Adrenal gland (tissue), 12 donors: ENCODE measurements around the gene CMTR1. TPM values are rescaled to one million over a fixed set of nuclear protein-coding genes. Genes with fewer than 3 reads are reported as not detected.

Experiments used
- DNase-seq, 7 donors: peaks; one replicate each; pipeline ENCODE4 v3.0.0-alpha.2; 2019 to 2020
- H3K27ac ChIP-seq, 5 donors: fragments of 200-600 bp; sonication (generic) in 4 of 5; 1 replicate in 3 of 5; 2 replicates in 2 of 5; pipeline versions ENCODE4 v1.5.1 to v1.8.0; 2016 to 2020; ENCODE audit warnings: mild to moderate bottlenecking in 1 of 5
- H3K27me3 ChIP-seq: fragments of 200-600 bp; 2 replicates; pipeline ENCODE4 v1.8.0; 2021
- H3K36me3 ChIP-seq, 2 donors: fragments of 200-600 bp; replicated peaks in 1 of 2; 1 replicate in 1 of 2; 2 replicates in 1 of 2; pipeline versions ENCODE4 v1.5.1 to v1.8.0; 2018 to 2022
- H3K4me1 ChIP-seq, 2 donors: fragments of 200-600 bp; replicated peaks in 1 of 2; 1 replicate in 1 of 2; 2 replicates in 1 of 2; pipeline versions ENCODE4 v1.5.1 to v1.8.0; 2018 to 2021
- H3K4me3 ChIP-seq, 4 donors: fragments of 200-600 bp; sonication (generic) in 3 of 4; one replicate each; pipeline ENCODE4 v1.5.1; 2016 to 2018
- H3K9me3 ChIP-seq, 3 donors: fragments of 200-600 bp; sonication (generic) in 1 of 3; replicated peaks in 1 of 3; 1 replicate in 2 of 3; 2 replicates in 1 of 3; pipeline versions ENCODE4 v1.5.1 to v1.8.0; 2016 to 2021
- POLR2A ChIP-seq, 2 donors: fragments of 450-650 bp; IDR thresholded peaks; one replicate each; pipeline ENCODE4 v1.6.1; 2017; ENCODE audit warnings: antibody characterized with exemption in 2 of 2, mild to moderate bottlenecking in 2 of 2, moderate library complexity in 1 of 2
- WGBS, 4 donors: extraction: QIAGEN DNeasy Blood & Tissue Kit in 2 of 4; methylation state at CpG; one replicate each; pipeline versions ENCODE4 v1.1.5 to v1.1.7; 2013 to 2017; 5-methylcytosine and 5-hydroxymethylcytosine counted together
- intact Hi-C, 2 donors: fragments of 100-400 bp; cut with DNase I; formaldehyde crosslinking; loops; one replicate each; pipeline versions ENCODE4 v1.14.1 to v1.15.0; 2022 to 2023
- polyA plus RNA-seq, 3 donors: library from polyadenylated mRNA; stranded (reverse); fragments of 200-250 nt in 2 of 3; fragments of 350-450 nt in 1 of 3; fragmentation: Illumina TruSeq in 1 of 3; extraction: RNeasy Lipid Tissue Mini Kit (QIAGEN cat#74804) in 1 of 3; gene quantifications; one replicate each; pipeline ENCODE4 v1.2.3, GENCODE V29; 2013 to 2014
- total RNA-seq, 9 donors: library from RNA; depleted of rRNA in 4 of 9; stranded (reverse); fragments of >200 nt in 4 of 9; fragments of 120-200 nt in 1 of 9; fragmentation: NEBNext Ultra II Directional in 1 of 9; extraction: Animal tissue kit (Norgen Biotek cat#: 25700) in 1 of 9; gene quantifications; one replicate each; pipeline versions ENCODE4 v1.1.0 to v1.2.4, GENCODE V29; 2013 to 2023
- TF ChIP-seq, protein P1 (sequence below), 6 experiments: fragments of 450-650 bp in 4 of 6; fragments of 200-600 bp in 2 of 6; sonication (generic) in 1 of 6; IDR thresholded peaks; 1 replicate in 5 of 6; 2 replicates in 1 of 6; pipeline versions ENCODE4 v1.5.1 to v1.8.0; 2016 to 2021; ENCODE audit warnings: antibody characterized with exemption in 6 of 6, mild to moderate bottlenecking in 2 of 6, moderate library complexity in 1 of 6
- donor health status: healthy with polysubstance abuse.
- donor health status: Bipolar disorder and iron deficiency.
- donor health status: DM: yes; HTN: yes; CAD: no.
- donor health status: DM: no; HTN: no; CAD: no.
- donor health status: DM: no; HTN: no; CAD: no.
- donor health status: DM: yes; HTN: yes; CAD: no.

Gene CMTR1
- total and polyA plus RNA-seq, 12 donors: 21.0 to 48.1 (median 31.9) TPM

DNA sequence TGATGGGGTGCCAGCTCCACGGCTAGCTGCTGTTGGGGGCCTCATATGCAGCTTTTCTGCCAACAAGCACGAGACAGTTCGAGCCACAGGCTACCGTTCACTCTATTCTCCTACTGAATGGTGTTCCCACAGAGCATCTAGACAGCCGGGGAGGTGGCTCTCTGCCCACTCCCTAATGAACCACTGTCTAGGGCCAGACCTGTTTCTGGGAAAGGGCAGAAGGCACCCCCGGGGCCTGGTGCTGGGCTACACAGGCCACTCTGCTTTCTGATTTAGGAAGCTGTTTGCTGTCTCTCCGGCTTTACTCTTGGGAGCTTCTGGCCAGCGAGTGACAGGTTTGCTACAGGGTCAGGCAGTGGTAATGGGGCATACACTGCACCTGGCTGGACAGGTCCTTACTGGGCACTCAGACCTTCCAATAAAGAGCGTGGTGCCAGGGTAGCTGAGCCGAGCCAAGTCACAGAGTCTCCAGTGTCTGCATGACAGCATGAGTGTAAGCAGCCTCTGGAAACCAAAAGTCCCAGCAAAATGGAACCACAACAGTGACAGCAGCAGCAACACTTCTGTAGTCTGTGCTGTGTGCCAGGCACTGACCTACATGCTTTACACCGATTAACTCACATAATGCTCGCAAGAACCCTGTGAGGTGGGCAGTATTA, 58.3 kb downstream of the CMTR1 start:
- DNase-seq: peak in 1 of 7 donors; percentile 74
- no peaks in the 10 kb centered on the region for H3K36me3 ChIP-seq
- H3K4me1 ChIP-seq: peaks cover 0 to 9% of the 10 kb centered on the region in 2 donors
- WGBS, 4 donors: 73 to 78% (median 76%) methylated on average over 5 to 12 of the region's 12 CpGs
- peak overlapping the region in 1 of 5 donors; percentile 58 for H3K27ac ChIP-seq
- no peaks in the 10 kb centered on the region for H3K27me3 ChIP-seq
- H3K9me3 ChIP-seq: no peaks in the 10 kb centered on the region
- intact Hi-C loops: no loop called here
- no peak overlapping the region for H3K4me3 ChIP-seq
- no peak for TF ChIP-seq POLR2A (IDR thresholded peaks at IDR 0.05)

DNA sequence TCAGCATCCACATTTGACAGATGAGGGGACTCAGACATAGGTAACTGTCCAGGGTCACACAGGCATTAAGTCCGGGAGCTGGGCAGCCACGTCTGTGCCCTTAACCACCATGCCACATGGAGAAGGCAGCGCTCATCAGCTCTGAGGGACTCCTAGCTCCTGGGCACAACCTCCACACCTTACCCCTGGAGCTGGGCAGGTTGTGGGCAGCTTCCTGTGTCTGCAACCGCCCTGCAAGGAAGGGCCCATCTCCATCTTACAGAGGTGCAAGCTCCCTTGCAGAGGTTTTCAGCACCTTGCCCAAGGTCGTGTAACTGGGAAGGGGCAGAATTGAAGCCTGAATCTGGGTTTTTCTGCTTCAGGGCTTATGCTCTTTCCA, 58.8 kb downstream of the CMTR1 start:
- Histone ChIP-seq H3K4me1 (peaks cover 0 to 9% of the 10 kb centered on the region in 2 donors), H3K27me3 (no peaks in the 10 kb centered on the region), H3K9me3 (no peaks in the 10 kb centered on the region), H3K4me3 (no peak overlapping the region), H3K27ac (peak overlapping the region in 1 of 5 donors; percentile 58), H3K36me3 (no peaks in the 10 kb centered on the region)
- DNase-seq: no peak
- TF ChIP-seq, protein P1, sequence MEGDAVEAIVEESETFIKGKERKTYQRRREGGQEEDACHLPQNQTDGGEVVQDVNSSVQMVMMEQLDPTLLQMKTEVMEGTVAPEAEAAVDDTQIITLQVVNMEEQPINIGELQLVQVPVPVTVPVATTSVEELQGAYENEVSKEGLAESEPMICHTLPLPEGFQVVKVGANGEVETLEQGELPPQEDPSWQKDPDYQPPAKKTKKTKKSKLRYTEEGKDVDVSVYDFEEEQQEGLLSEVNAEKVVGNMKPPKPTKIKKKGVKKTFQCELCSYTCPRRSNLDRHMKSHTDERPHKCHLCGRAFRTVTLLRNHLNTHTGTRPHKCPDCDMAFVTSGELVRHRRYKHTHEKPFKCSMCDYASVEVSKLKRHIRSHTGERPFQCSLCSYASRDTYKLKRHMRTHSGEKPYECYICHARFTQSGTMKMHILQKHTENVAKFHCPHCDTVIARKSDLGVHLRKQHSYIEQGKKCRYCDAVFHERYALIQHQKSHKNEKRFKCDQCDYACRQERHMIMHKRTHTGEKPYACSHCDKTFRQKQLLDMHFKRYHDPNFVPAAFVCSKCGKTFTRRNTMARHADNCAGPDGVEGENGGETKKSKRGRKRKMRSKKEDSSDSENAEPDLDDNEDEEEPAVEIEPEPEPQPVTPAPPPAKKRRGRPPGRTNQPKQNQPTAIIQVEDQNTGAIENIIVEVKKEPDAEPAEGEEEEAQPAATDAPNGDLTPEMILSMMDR (IDR thresholded peaks at IDR 0.05): no peak
- no peak for TF ChIP-seq POLR2A (IDR thresholded peaks at IDR 0.05)
- intact Hi-C loops: no loop called here
- WGBS, 4 donors: 75 to 83% (median 80%) methylated on average over 3 to 5 of the region's 5 CpGs

DNA sequence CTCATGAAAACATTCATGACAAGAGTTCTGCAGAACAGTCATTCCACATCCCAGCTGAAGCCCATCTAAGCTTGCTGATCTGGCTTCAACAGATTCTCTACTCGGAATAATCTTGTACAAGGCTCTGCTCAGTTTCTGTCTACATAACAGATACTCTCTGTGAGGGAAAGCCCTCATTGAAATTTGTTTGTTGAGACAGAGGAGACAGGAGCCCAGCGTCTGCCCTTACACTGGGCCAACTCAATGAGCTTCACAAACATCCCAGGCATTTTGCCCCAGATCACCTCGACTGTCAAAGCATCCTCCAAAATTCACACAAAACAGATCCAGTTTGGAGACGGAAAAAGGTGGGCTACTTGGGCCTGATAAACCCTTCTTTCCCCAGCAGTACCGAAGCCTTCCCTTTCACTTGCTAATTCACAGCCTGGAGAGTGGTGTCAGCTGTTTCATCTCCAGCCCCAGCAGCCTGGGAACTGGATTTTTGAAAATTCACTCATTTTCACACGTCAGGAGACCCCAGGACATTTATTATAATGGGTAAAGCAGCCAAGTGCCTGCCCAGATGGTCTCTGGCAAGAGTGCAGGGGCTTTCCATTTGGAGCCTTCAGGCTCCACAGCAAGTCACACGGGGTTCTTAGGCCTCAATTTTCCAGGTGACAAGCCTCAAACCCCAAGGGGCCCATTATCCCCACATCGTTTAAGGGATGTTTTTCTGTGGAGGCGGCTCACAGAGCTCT, 59.4 kb downstream of the CMTR1 start:
- H3K27ac ChIP-seq: peak overlapping the region in 1 of 5 donors; percentile 58
- 66 to 77% (median 68%) methylated on average over 5 to 9 of the region's 9 CpGs for WGBS, 4 donors
- no peak for DNase-seq
- H3K4me1 ChIP-seq: peaks cover 0 to 9% of the 10 kb centered on the region in 2 donors
- no peaks in the 10 kb centered on the region for H3K36me3 ChIP-seq
- TF ChIP-seq POLR2A (IDR thresholded peaks at IDR 0.05): no peak
- TF ChIP-seq, protein P1 (IDR thresholded peaks at IDR 0.05): no peak
- no peaks in the 10 kb centered on the region for H3K9me3 ChIP-seq
- no peaks in the 10 kb centered on the region for H3K27me3 ChIP-seq
- no peak overlapping the region for H3K4me3 ChIP-seq
- intact Hi-C loops: no loop called here

DNA sequence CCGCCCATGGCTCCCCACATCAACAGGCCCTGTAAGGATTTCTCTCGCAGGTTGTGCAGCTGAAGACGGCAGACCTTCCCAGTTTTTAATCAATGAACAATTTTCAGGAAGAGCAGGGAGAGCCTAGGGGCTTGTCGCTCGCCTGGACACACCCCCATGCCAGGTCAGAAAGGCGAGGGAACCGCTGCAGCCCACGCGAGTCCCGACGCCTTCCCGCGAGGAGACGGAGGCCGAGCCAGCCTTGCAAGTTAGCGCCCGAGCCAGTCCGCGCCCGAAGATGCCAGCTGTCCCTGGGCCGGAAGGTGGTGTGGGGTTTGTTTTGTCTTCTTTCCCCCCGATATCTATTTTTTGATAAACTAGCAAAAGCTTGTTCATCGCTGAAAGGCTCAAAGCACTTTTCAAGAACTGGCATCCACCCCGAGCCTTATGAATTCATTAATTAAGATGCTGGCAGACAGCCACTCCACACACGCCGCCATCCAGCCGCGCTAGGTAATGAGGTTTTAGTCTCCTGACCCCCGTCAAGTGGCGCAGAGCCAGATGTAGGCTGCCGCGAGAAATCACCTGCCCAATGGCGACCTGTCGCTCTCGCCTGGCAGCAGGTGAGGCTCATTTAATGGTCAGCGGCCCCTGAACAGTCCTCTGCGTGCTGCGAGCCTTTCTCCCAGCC, 60.1 kb downstream of the CMTR1 start:
- Histone ChIP-seq H3K4me1 (peaks cover 0 to 9% of the 10 kb centered on the region in 2 donors), H3K9me3 (no peaks in the 10 kb centered on the region), H3K4me3 (no peak overlapping the region), H3K27me3 (no peaks in the 10 kb centered on the region), H3K36me3 (no peaks in the 10 kb centered on the region), H3K27ac (peak overlapping the region in 1 of 5 donors; percentile 58)
- TF ChIP-seq, protein P1 (IDR thresholded peaks at IDR 0.05): no peak
- TF ChIP-seq POLR2A (IDR thresholded peaks at IDR 0.05): no peak
- DNase-seq: no peak
- 84 to 93% (median 87%) methylated on average over 22 to 38 of the region's 38 CpGs for WGBS, 4 donors
- intact Hi-C loops: no loop called here
